ENCODE data around the gene ZNF215. TPM values are rescaled to one million over a fixed set of nuclear protein-coding genes. Genes with fewer than 3 reads are reported as not detected.

The ZNF215 gene
- total and polyA plus RNA-seq, 4 donors = 0.07 to 0.42 (median 0.20) TPM

GRCh38 chr11:6995703-6996102 is 69.5 kb downstream of the ZNF215 start:
- Histone ChIP-seq H3K9me3 (ENCODE audit: control insufficient read depth in 4 of 4, low read length in 3 of 4) (no peaks in the 10 kb centered on the region), H3K4me3 (ENCODE audit: low read depth in 1 of 3, low read length in 3 of 3) (no peak overlapping the region), H3K4me1 (ENCODE audit: control insufficient read depth in 4 of 4, insufficient read depth in 4 of 4, low read length in 3 of 4) (no peaks in the 10 kb centered on the region), H3K27me3 (ENCODE audit: control insufficient read depth in 4 of 4, insufficient read depth in 4 of 4, low read length in 3 of 4) (no peaks in the 10 kb centered on the region), H3K9ac (ENCODE audit: low read depth in 1 of 2, low read length in 2 of 2) (no peak overlapping the region), H3K27ac (ENCODE audit: low read depth in 1 of 2, low read length in 2 of 2) (no peak overlapping the region), H3K36me3 (ENCODE audit: control insufficient read depth in 4 of 4, insufficient read depth in 3 of 4, low read depth in 1 of 4, low read length in 3 of 4) (peaks cover 0 to 7% (median under 1%) of the 10 kb centered on the region in 4 donors)
- TF ChIP-seq CTCF (IDR thresholded peaks at IDR 0.05; ENCODE audit: low read depth, low read length, missing input control) (no peak), RAD21 (IDR thresholded peaks at IDR 0.05) (no peak), EGR1 (IDR thresholded peaks at IDR 0.05; ENCODE audit: low read depth in 2 of 2) (no peak), HNF4A (conservative IDR thresholded peaks at IDR 0.05) (no peak), SP1 (IDR thresholded peaks at IDR 0.05) (no peak), NR2F2 (IDR thresholded peaks at IDR 0.05) (no peak), YY1 (IDR thresholded peaks at IDR 0.05) (no peak), FOXA1 (IDR thresholded peaks at IDR 0.05) (no peak), HNF4G (IDR thresholded peaks at IDR 0.05) (no peak), ZBTB33 (IDR thresholded peaks at IDR 0.05) (no peak), JUND (IDR thresholded peaks at IDR 0.05) (no peak), TAF1 (conservative IDR thresholded peaks at IDR 0.05) (no peak), GABPA (IDR thresholded peaks at IDR 0.05 in 1 of 2, conservative IDR thresholded peaks at IDR 0.05 in 1 of 2) (no peak), FOXA2 (IDR thresholded peaks at IDR 0.05) (no peak), ATF3 (IDR thresholded peaks at IDR 0.05) (no peak), RXRA (IDR thresholded peaks at IDR 0.05) (no peak), REST (IDR thresholded peaks at IDR 0.05) (no peak), MAX (IDR thresholded peaks at IDR 0.05) (no peak)
- no peak for DNase-seq (ENCODE audit: low spot score)

Data from liver (tissue), 9 donors.